Fibroblast of villous mesenchyme (primary cell): Measurements from ENCODE around the gene GPBP1L1. TPM values are rescaled to one million over a fixed set of nuclear protein-coding genes. Genes with fewer than 3 reads are reported as not detected.

ENCODE experiments used
- DNase-seq: peaks from one replicate; pipeline ENCODE4 v3.0.0-alpha.2; 2010; ENCODE audit warnings: low read depth
- H3K4me3 ChIP-seq: 2 replicates; pipeline ENCODE4 v1.5.1; 2011; ENCODE audit warnings: low read depth, mild to moderate bottlenecking, low read length
- total RNA-seq: library from RNA; depleted of rRNA; stranded (reverse); fragments of >200 nt; gene quantifications from 2 replicates; pipeline ENCODE4 v1.2.3, GENCODE V29; 2012
- TF ChIP-seq, protein P1 (sequence below): IDR thresholded peaks from 2 replicates; pipeline ENCODE4 v1.5.1; 2012; ENCODE audit warnings: low read depth, mild to moderate bottlenecking, low read length; ENCODE audit not compliant: insufficient read depth

The GPBP1L1 gene
- total RNA-seq, 1 donor = 122 TPM

DNA sequence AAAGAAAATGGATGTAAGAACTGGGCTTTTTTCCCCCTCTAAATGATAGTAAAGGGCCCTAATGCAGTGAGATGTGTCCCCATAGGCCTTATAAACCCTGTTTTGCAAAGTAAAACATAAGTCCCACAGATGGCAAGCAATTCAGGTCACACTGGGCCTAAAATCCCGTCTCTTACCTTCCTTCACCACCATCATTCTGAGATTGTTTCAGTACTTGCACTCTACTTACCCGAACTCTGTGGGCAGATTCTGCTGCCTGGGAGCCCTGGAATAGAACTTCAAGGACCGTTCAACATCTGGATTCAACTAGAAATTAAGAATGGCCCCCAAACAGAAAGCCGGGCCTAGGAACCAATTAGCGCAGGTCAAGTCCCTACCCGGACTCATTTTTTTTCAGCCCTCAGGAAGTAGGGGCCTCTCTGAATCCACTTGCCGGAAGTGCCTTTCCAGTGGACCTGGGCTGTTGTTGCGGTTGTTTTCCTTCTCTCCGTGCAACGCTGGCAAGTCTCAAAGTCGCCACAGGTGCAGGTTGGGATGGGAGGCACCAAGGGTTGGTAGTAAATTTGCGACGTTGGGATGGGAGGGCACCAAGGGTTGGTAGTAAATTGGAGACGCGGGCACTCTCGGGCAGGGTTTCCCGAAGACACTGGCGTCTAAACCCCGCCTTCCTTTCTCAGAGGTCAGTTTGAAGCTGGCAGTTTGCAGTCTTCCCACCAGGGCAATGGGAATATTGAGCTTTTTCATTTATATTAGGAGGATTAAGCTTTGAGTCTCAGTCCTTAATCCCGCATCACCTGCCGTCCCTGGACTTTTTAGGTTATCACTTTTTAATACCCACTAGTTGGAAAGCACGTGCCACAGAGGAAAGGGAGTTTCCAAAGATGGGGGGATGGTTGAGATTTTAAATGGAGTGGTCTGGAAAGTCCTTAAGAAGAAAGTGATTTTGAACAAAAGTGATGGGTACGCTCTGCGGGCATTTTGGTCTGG is 1.7 kb upstream of the GPBP1L1 start, which contains the start of gene TMEM69:
TSS of gene TMEM69 (plus strand) at position 428 of the 987 bp plus-strand sequence. CDS start 2,888 bp downstream, outside the sequence.
- H3K4me3 ChIP-seq = peak within 1 kb of the TSS; percentile 95
- peak; percentile 92 for DNase-seq
- TF ChIP-seq, protein P1, sequence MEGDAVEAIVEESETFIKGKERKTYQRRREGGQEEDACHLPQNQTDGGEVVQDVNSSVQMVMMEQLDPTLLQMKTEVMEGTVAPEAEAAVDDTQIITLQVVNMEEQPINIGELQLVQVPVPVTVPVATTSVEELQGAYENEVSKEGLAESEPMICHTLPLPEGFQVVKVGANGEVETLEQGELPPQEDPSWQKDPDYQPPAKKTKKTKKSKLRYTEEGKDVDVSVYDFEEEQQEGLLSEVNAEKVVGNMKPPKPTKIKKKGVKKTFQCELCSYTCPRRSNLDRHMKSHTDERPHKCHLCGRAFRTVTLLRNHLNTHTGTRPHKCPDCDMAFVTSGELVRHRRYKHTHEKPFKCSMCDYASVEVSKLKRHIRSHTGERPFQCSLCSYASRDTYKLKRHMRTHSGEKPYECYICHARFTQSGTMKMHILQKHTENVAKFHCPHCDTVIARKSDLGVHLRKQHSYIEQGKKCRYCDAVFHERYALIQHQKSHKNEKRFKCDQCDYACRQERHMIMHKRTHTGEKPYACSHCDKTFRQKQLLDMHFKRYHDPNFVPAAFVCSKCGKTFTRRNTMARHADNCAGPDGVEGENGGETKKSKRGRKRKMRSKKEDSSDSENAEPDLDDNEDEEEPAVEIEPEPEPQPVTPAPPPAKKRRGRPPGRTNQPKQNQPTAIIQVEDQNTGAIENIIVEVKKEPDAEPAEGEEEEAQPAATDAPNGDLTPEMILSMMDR = peak; percentile 19

DNA sequence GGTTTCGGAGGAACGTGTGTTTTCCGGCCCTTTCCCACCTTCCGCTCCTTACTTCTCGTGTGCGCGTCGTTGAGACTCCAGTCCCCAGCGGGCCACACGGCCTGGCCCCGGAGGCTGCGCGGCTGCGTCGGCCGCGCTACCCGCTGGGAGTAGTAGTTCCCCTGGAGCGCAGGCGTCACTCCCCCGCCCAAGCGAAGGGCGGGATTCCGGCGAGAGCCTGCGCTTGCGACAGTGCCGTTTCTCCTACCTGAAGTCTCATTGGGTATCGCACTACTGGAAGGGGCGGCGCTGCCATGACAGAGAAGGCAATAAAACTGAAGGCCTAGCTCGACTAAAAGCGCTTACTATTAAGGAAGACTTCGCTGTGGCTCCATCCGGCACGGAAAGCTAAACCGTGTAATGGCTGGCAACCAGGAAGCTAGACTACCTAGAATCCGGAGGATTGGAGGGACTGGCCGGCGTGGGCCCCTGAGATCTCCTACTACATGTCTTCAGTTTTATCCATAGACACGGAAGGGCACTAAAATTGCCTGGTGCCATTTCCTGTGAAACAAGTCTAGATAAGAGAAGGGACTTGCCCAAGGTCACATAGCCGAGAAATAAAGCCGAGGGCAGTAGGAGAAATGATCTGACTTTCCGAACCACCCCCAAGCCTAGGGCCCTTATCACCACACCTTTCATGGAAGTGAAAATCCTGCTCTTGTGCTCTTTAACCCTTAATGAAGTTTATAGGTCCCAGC is 851 bp upstream of the GPBP1L1 start:
- DNase-seq = peak; percentile 99
- TF ChIP-seq, protein P1 = no peak
- H3K4me3 ChIP-seq = peak overlapping the region; percentile 95

DNA sequence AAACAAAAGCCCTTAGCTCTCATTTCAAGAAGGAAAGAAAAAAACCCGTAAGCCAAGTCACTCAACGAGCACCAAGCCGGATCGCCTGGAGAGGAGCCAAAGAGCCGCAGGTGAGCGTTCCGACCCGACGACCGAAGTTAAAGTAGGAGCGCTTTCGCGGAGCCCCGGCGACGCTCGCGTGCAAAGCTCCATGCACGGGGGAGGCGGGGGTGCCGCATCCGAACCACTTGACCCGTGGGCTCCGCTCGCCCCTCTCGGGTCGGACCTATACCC is 382 bp downstream of the GPBP1L1 start:
- TF ChIP-seq, protein P1 = no peak
- DNase-seq = peak; percentile 35
- peak overlapping the region; percentile 95 for H3K4me3 ChIP-seq

DNA sequence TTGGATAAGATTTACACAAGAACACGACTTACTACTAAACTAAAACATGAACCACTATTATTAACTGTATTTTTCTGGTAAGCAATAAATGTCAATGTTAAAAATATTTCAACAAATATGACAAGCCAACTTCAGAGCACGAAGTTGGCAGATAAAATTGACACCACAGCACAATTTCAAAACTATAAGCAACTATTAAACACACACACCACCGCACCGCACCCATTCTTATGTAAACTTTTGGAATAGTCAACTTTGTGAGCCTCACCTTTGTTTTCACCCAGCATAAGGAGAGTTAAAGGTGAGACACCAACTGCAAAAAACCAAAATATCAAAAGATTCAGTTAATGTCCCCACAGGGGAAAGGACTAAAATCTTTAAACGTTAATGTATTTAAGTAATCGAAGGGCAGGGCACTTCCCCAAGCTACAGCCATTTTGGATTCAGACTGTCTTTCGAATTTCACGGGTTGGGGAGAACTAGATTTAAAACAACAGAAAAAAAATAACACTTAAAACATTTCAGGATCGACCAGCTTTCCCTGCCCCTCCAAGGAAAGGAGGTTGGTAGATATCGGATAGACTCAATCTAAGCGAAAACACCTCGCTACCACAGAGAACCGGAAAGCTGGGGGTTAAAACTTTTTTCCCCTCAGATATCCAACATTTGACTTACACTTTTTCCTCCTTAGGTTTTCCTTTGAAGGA is 872 bp downstream of the GPBP1L1 start:
- peak overlapping the region; percentile 95 for H3K4me3 ChIP-seq
- DNase-seq = peak; percentile 25
- TF ChIP-seq, protein P1 = no peak

DNA sequence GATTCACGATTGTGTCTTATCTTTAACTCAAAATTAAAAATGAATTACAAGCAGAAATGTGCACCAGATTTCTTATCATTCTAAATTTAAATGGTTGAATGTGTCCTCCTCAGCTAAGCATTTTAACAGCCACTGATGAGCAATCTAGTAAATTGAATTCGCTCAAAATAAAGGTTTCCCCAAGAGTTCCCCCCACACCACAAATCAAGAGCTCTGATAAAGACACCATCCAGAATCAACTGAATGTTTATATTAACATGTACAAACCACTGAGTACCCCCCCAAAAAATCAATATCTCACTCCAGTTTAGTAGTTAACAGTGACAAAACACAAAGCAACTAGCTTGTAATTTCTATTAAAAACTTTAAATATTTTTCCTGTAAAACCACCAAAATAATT is 1.9 kb downstream of the GPBP1L1 start:
- H3K4me3 ChIP-seq = peak overlapping the region; percentile 95
- TF ChIP-seq, protein P1 = no peak
- no peak for DNase-seq

DNA sequence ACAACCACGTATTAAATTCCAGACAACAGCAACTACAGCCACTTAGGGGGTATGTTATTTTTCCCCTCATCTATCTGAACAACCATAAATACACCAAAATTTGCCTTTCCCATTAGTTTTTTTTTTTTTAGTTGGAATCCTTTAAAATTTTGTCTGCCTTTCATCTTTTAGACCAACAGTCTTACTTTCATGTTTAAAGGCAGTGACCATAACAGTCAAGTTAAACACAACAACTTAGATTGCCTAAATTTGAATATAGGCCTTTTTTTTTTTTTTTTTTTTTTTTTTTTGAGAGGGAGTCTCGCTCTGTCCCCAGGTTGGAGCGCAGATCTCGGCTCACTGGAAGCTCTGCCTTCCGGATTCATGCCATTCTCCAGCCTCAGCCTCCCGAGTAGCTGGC is 3.4 kb downstream of the GPBP1L1 start:
- DNase-seq = no peak
- H3K4me3 ChIP-seq = no peak overlapping the region
- TF ChIP-seq, protein P1 = no peak
